Measurements from ENCODE around the gene MKNK2. TPM values are rescaled to one million over a fixed set of nuclear protein-coding genes. Genes with fewer than 3 reads are reported as not detected.

Gene MKNK2
- total RNA-seq, 1 experiment from 2014 or later = 240 TPM

- Histone ChIP-seq H3K4me3 (ENCODE audit: low read depth in 2 of 2, low read length in 2 of 2) (no peak overlapping the region), H3K4me1 (ENCODE audit: control insufficient read depth, insufficient read depth, low read length) (peaks cover 7% of the 10 kb centered on the region), H3K27ac (ENCODE audit: low read length) (no peak overlapping the region), H3K9me3 (ENCODE audit: control insufficient read depth, insufficient read depth, low read depth, low read length) (no peaks in the 10 kb centered on the region), H3K36me3 (ENCODE audit: control insufficient read depth, insufficient read depth, low read length) (no peaks in the 10 kb centered on the region), H3K27me3 (ENCODE audit: control insufficient read depth, insufficient read depth, low read length) (no peaks in the 10 kb centered on the region)
- DNase-seq (ENCODE audit: low read depth, low spot score) (no peak), ATAC-seq (no peak)
- in situ Hi-C loops (cut with HindIII; ENCODE audit: low pct_unique_long_range_greater_than_20kb, low sequenced_read_pairs) (no loop called here), intact Hi-C loops (cut with micrococcal nuclease; ENCODE audit: unreplicated experiment) (no loop called here)
- TF ChIP-seq TCF7L2 (IDR thresholded peaks at IDR 0.05; ENCODE audit: low read depth, low read length) (no peak), REST (IDR thresholded peaks at IDR 0.05; ENCODE audit: insufficient read depth in 1 of 2, low read depth in 2 of 2, low read length in 1 of 2) (no peak), POLR2AphosphoS5 (IDR thresholded peaks at IDR 0.05; ENCODE audit: low read depth, low read length) (no peak), CTCF (IDR thresholded peaks at IDR 0.05) (no peak), SIN3A (IDR thresholded peaks at IDR 0.05; ENCODE audit: borderline replicate concordance, insufficient read depth, low read depth, low read length) (no peak)
- BruUV-seq (replicated peaks) = no TSS peak
- CTCF ChIA-PET = no interaction called here
- POLR2A ChIA-PET = interaction anchor here (0.7 kb wide), 1 partner anchor 31 kb away, joined by 3 read pairs; no protein-coding TSS in a partner anchor
These were observed 23.7 kb downstream of the MKNK2 start for GRCh38 chr19:2027361-2027760.

GRCh38 chr19:2026770-2027169 lies 24.3 kb downstream of the MKNK2 start:
- DNase-seq (ENCODE audit: low read depth, low spot score) = no peak
- H3K4me1 ChIP-seq (ENCODE audit: control insufficient read depth, insufficient read depth, low read length) = 0 out of 2 replicates have a peak, but pooled peaks cover 3% of the 10 kb centered on the region
- POLR2A ChIA-PET = interaction anchor here (0.7 kb wide), 1 partner anchor 31 kb away, joined by 3 read pairs; no protein-coding TSS in a partner anchor
- no peak for ATAC-seq
- no TSS peak for BruUV-seq (replicated peaks)
- H3K27ac ChIP-seq (ENCODE audit: low read length) = no peak overlapping the region
- intact Hi-C loops (cut with micrococcal nuclease; ENCODE audit: unreplicated experiment) = no loop called here
- CTCF ChIA-PET = no interaction called here
- H3K36me3 ChIP-seq (ENCODE audit: control insufficient read depth, insufficient read depth, low read length) = no peaks in the 10 kb centered on the region
- no peaks in the 10 kb centered on the region for H3K9me3 ChIP-seq (ENCODE audit: control insufficient read depth, insufficient read depth, low read depth, low read length)
- TF ChIP-seq TCF7L2 (IDR thresholded peaks at IDR 0.05; ENCODE audit: low read depth, low read length) = no peak
- TF ChIP-seq REST (IDR thresholded peaks at IDR 0.05; ENCODE audit: insufficient read depth in 1 of 2, low read depth in 2 of 2, low read length in 1 of 2) = no peak
- no peak for TF ChIP-seq SIN3A (IDR thresholded peaks at IDR 0.05; ENCODE audit: borderline replicate concordance, insufficient read depth, low read depth, low read length)
- no peak for TF ChIP-seq POLR2AphosphoS5 (IDR thresholded peaks at IDR 0.05; ENCODE audit: low read depth, low read length)
- no peak for TF ChIP-seq CTCF (IDR thresholded peaks at IDR 0.05)
- in situ Hi-C loops (cut with HindIII; ENCODE audit: low pct_unique_long_range_greater_than_20kb, low sequenced_read_pairs) = no loop called here
- no peak overlapping the region for H3K4me3 ChIP-seq (ENCODE audit: low read depth in 2 of 2, low read length in 2 of 2)
- no peaks in the 10 kb centered on the region for H3K27me3 ChIP-seq (ENCODE audit: control insufficient read depth, insufficient read depth, low read length)

All from Panc1 (cell line).